Iris pigment epithelial cell (primary cell): Measurements from ENCODE around the gene HHEX.
"Not testable (repeated sequence)": the region's sequence is repeated elsewhere in the genome, so short reads cannot be mapped to it uniquely, and the experiment has no call there.

ENCODE experiments used
- DNase-seq: peaks from one replicate; pipeline ENCODE4 v3.0.0-alpha.2; 2011; ENCODE audit warnings: low read depth

HHEX gene

GRCh38 chr10:92737484-92737883 lies 47.7 kb downstream of the HHEX start:
- DNase-seq = no peak

DNA sequence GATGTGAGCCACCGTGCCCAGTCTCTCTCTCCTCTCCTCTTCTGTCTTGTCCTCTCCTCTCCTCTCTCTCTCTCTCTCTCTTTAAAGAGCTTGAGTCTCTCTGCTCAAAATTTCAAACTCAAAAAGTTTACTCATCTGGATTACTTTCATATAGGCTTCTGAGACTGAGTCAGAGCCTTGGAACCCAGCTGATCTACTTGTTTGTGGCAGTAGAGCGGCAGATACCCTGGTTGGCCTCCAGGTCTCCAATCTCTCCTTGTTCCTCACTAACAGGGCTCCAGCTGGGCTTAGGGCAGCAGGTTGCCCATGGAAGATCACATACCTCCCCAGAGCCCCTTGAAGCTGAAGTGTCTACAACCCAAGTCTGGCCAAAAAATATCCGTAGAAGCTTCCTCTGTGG lies 51.0 kb downstream of the HHEX start:
- peak; percentile 86 for DNase-seq

- DNase-seq = not testable (repeated sequence)
Observed at GRCh38 chr10:92741741-92742140, 52.0 kb downstream of the HHEX start.

DNA sequence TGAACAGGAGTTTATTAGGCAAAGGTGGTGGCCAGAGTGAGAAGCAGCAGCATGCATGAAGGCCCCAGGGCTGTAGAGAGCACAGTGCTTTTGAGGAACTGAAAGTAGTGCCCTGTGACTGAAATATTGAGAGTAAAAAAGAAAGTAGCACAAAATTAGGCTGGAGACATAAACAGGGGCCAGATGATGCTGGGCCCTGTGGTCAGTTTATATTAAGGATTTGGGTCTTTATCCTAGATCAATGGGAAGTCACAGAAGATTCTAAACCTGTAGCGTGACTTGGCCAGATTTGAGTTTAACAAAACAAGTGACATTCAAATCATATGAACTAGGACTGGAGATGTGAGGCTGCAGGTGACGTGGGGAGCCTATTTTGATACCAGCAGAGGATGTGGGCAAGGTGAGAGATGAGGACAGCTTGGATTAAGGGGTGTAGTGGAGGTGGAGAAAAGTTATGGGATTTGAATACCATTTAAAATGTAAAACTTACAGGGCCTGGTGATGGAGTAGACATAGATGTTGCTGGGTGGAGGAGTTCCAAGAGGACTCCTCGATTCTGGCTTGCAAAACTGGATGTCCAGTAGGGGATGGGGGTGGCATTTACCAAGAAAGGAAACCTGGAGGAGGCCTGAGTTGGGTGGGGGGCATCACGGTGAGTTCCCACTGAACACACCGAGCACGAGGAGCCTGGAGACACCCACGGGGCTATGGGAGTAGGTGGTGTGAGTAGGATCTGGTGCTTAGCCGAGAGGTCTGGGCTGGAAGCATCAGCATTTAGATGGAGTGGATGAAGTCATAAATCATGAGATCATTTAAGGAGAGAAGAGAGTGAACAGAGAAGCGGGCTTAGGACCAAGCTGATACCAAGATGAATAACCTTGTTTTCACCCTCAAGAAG lies 52.8 kb downstream of the HHEX start:
- no peak for DNase-seq
